ENCODE measurements around the gene FBXW8.

The FBXW8 gene

DNA sequence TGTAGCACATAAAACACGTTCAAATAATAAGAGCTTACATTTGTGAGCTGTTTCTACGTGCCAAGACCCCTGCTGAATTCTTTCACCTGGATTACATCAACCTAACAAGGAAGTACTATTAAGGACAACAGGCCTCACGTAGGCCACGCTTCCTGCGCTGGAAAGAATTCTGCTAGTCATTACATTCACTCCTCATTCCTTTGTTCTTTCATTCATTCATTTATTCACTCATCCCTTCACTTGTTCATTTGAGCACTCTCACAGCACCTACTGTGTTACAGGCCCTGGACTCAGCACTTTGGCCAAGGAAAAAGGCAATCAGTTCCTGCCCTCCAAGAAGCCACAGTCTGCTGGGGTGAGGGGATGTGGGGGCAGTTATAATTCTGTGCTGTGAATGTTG lies 160.3 kb downstream of the FBXW8 start:
- Histone ChIP-seq H3K9me3 (ENCODE audit: insufficient read depth, low read depth, low read length) (no peaks in the 10 kb centered on the region), H3K9ac (ENCODE audit: low read length) (no peak overlapping the region), H3K79me1 (ENCODE audit: low read length) (no peaks in the 10 kb centered on the region), H2BK5ac (ENCODE audit: low read depth, low read length, poor library complexity) (no peak overlapping the region), H3K14ac (ENCODE audit: low read length) (no peak overlapping the region), H4K91ac (ENCODE audit: low read depth, low read length) (no peak overlapping the region), H3K4me3 (ENCODE audit: low read depth, low read length) (no peak overlapping the region), H3K27ac (ENCODE audit: low read depth, low read length) (no peak overlapping the region), H3K36me3 (ENCODE audit: control insufficient read depth in 1 of 2, insufficient read depth in 2 of 2, low read length in 2 of 2) (no peaks in the 10 kb centered on the region), H3K27me3 (ENCODE audit: insufficient read depth, low read length) (no peaks in the 10 kb centered on the region), H3K79me2 (ENCODE audit: control insufficient read depth, insufficient read depth, low read length, poor library complexity) (no peaks in the 10 kb centered on the region), H3K4me2 (ENCODE audit: low read length) (no peak overlapping the region), H2AFZ (ENCODE audit: insufficient read depth, low read length, poor library complexity) (no peak overlapping the region), H2AK5ac (ENCODE audit: low read length) (no peak overlapping the region), H2BK12ac (ENCODE audit: low read length) (no peak overlapping the region), H2BK120ac (ENCODE audit: insufficient read depth, low read length, poor library complexity) (no peak overlapping the region), H4K12ac (ENCODE audit: low read depth, low read length) (no peak overlapping the region), H4K8ac (ENCODE audit: low read depth, low read length) (no peak overlapping the region), H3K23ac (ENCODE audit: low read length) (no peak overlapping the region), H3K4me1 (ENCODE audit: control insufficient read depth in 1 of 2, insufficient read depth in 2 of 2, low read length in 2 of 2) (no peaks in the 10 kb centered on the region), H3K18ac (ENCODE audit: low read length) (no peak overlapping the region), H3K4ac (ENCODE audit: low read depth, low read length) (no peak overlapping the region)
- no CpG with 5 or more reads among the region's 5 CpGs for WGBS (ENCODE audit: extremely low coverage, insufficient coverage, insufficient read length)
- DNase-seq = no peak

DNA sequence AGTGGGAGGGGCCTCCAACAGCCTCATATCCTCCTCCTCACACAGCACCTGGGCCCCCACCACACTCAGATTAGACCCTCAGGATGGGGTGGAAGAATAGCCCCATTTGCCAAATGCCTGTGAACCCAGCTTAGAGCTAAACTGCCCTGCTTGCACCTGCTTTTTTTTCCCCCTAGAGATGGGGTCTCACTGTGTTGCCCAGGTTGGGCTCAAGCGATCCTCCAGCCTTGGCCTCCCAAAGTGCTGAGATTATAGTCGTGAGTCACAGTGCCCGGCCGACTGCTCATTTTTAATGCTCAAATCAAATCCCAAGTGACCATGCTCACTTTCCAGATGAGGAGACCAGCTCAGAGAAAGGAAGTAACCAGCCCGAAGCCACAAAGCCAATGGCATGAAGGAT lies 161.4 kb downstream of the FBXW8 start:
- Histone ChIP-seq H3K4me3 (ENCODE audit: low read depth, low read length) (no peak overlapping the region), H4K12ac (ENCODE audit: low read depth, low read length) (no peak overlapping the region), H3K4ac (ENCODE audit: low read depth, low read length) (no peak overlapping the region), H3K36me3 (ENCODE audit: control insufficient read depth in 1 of 2, insufficient read depth in 2 of 2, low read length in 2 of 2) (no peaks in the 10 kb centered on the region), H3K18ac (ENCODE audit: low read length) (no peak overlapping the region), H3K4me2 (ENCODE audit: low read length) (no peak overlapping the region), H2AK5ac (ENCODE audit: low read length) (no peak overlapping the region), H3K4me1 (ENCODE audit: control insufficient read depth in 1 of 2, insufficient read depth in 2 of 2, low read length in 2 of 2) (peaks cover 4 to 6% of the 10 kb centered on the region in 2 experiments), H3K14ac (ENCODE audit: low read length) (no peak overlapping the region), H3K9me3 (ENCODE audit: insufficient read depth, low read depth, low read length) (no peaks in the 10 kb centered on the region), H4K8ac (ENCODE audit: low read depth, low read length) (no peak overlapping the region), H3K27ac (ENCODE audit: low read depth, low read length) (no peak overlapping the region), H3K79me1 (ENCODE audit: low read length) (no peaks in the 10 kb centered on the region), H3K9ac (ENCODE audit: low read length) (no peak overlapping the region), H4K91ac (ENCODE audit: low read depth, low read length) (no peak overlapping the region), H2BK5ac (ENCODE audit: low read depth, low read length, poor library complexity) (no peak overlapping the region), H3K23ac (ENCODE audit: low read length) (no peak overlapping the region), H2BK120ac (ENCODE audit: insufficient read depth, low read length, poor library complexity) (no peak overlapping the region), H3K79me2 (ENCODE audit: control insufficient read depth, insufficient read depth, low read length, poor library complexity) (no peaks in the 10 kb centered on the region), H2AFZ (ENCODE audit: insufficient read depth, low read length, poor library complexity) (no peak overlapping the region), H3K27me3 (ENCODE audit: insufficient read depth, low read length) (no peaks in the 10 kb centered on the region), H2BK12ac (ENCODE audit: low read length) (no peak overlapping the region)
- no peak for DNase-seq
- no CpG with 5 or more reads among the region's 5 CpGs for WGBS (ENCODE audit: extremely low coverage, insufficient coverage, insufficient read length)

DNA sequence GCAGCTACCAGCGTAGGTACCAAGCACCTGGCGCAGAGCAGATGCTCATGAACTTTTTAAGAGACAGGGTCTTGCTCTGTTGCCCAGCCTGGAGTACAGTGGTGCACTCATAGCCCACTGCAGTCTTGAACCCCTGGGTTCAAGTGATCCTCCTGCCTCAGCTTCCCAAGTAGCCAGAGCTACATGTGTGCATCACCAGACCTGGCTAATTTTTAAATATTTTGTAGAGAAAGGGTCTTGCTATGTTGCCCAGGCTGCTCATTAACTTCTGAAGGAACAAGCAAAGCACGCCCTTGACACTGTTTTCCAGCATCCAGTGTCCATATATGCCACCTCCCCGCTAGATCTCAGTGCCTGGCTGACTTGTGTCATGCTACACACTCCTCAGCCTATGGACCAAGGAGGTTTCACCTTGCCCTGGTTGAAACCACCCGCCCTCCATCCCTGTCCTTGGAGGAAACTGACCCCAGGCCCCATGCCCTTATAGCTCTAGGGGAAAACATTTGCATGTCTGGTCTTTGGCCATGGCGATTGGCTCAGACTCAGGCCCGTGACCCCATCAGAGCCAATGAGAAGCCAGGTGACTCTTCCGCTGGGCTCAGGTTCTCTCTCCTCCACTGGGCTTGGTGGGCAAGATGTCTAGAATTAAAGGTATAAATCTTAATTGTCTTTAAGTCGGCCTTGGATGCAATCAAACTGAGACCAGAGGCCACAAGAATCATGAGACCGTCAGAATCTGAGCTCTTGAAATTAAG lies 162.2 kb downstream of the FBXW8 start:
- no peak overlapping the region for H4K8ac ChIP-seq (ENCODE audit: low read depth, low read length)
- H2AK5ac ChIP-seq (ENCODE audit: low read length) = no peak overlapping the region
- no peaks in the 10 kb centered on the region for H3K27me3 ChIP-seq (ENCODE audit: insufficient read depth, low read length)
- H3K79me1 ChIP-seq (ENCODE audit: low read length) = no peaks in the 10 kb centered on the region
- no peak overlapping the region for H3K9ac ChIP-seq (ENCODE audit: low read length)
- H3K27ac ChIP-seq (ENCODE audit: low read depth, low read length) = no peak overlapping the region
- H3K4me2 ChIP-seq (ENCODE audit: low read length) = no peak overlapping the region
- H4K91ac ChIP-seq (ENCODE audit: low read depth, low read length) = no peak overlapping the region
- peaks cover 4 to 9% of the 10 kb centered on the region in 2 experiments for H3K4me1 ChIP-seq (ENCODE audit: control insufficient read depth in 1 of 2, insufficient read depth in 2 of 2, low read length in 2 of 2)
- DNase-seq = no peak
- H3K4ac ChIP-seq (ENCODE audit: low read depth, low read length) = no peak overlapping the region
- H2AFZ ChIP-seq (ENCODE audit: insufficient read depth, low read length, poor library complexity) = no peak overlapping the region
- H2BK120ac ChIP-seq (ENCODE audit: insufficient read depth, low read length, poor library complexity) = no peak overlapping the region
- H3K14ac ChIP-seq (ENCODE audit: low read length) = no peak overlapping the region
- H3K79me2 ChIP-seq (ENCODE audit: control insufficient read depth, insufficient read depth, low read length, poor library complexity) = no peaks in the 10 kb centered on the region
- no peak overlapping the region for H2BK5ac ChIP-seq (ENCODE audit: low read depth, low read length, poor library complexity)
- no peak overlapping the region for H2BK12ac ChIP-seq (ENCODE audit: low read length)
- H3K4me3 ChIP-seq (ENCODE audit: low read depth, low read length) = peak overlapping the region; percentile 34
- WGBS (ENCODE audit: extremely low coverage, insufficient coverage, insufficient read length) = no CpG with 5 or more reads among the region's 10 CpGs
- no peak overlapping the region for H3K23ac ChIP-seq (ENCODE audit: low read length)
- H3K9me3 ChIP-seq (ENCODE audit: insufficient read depth, low read depth, low read length) = no peaks in the 10 kb centered on the region
- no peak overlapping the region for H3K18ac ChIP-seq (ENCODE audit: low read length)
- H4K12ac ChIP-seq (ENCODE audit: low read depth, low read length) = no peak overlapping the region
- no peaks in the 10 kb centered on the region for H3K36me3 ChIP-seq (ENCODE audit: control insufficient read depth in 1 of 2, insufficient read depth in 2 of 2, low read length in 2 of 2)

DNA sequence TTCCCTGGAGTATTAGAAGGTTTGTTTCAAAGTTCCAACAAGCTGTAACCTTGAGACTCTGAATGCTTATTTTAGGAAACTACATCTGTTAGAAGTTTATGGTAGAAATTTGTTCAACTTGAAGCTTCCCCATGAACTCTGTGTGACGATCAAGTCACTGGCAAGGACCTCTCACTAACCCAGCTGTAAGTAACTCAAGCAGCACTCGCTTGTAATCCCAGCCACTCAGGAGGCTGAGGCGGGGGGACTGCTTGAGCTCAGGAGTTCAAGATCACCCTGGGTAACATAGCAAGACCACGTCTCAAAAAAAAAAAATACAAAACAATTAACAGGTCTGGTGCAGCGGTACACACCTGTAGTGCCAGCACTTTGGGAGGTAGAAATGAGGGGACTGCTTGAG lies 162.9 kb downstream of the FBXW8 start:
- Histone ChIP-seq H4K8ac (ENCODE audit: low read depth, low read length) (no peak overlapping the region), H3K36me3 (ENCODE audit: control insufficient read depth in 1 of 2, insufficient read depth in 2 of 2, low read length in 2 of 2) (no peaks in the 10 kb centered on the region), H3K79me1 (ENCODE audit: low read length) (no peaks in the 10 kb centered on the region), H3K27ac (ENCODE audit: low read depth, low read length) (no peak overlapping the region), H3K4me1 (ENCODE audit: control insufficient read depth in 1 of 2, insufficient read depth in 2 of 2, low read length in 2 of 2) (peaks cover 4 to 9% of the 10 kb centered on the region in 2 experiments), H4K12ac (ENCODE audit: low read depth, low read length) (no peak overlapping the region), H2BK5ac (ENCODE audit: low read depth, low read length, poor library complexity) (no peak overlapping the region), H2BK12ac (ENCODE audit: low read length) (no peak overlapping the region), H3K4me3 (ENCODE audit: low read depth, low read length) (no peak overlapping the region), H2BK120ac (ENCODE audit: insufficient read depth, low read length, poor library complexity) (no peak overlapping the region), H3K9ac (ENCODE audit: low read length) (no peak overlapping the region), H3K4me2 (ENCODE audit: low read length) (no peak overlapping the region), H2AFZ (ENCODE audit: insufficient read depth, low read length, poor library complexity) (no peak overlapping the region), H3K27me3 (ENCODE audit: insufficient read depth, low read length) (no peaks in the 10 kb centered on the region), H3K14ac (ENCODE audit: low read length) (no peak overlapping the region), H2AK5ac (ENCODE audit: low read length) (no peak overlapping the region), H3K23ac (ENCODE audit: low read length) (no peak overlapping the region), H3K4ac (ENCODE audit: low read depth, low read length) (no peak overlapping the region), H3K79me2 (ENCODE audit: control insufficient read depth, insufficient read depth, low read length, poor library complexity) (no peaks in the 10 kb centered on the region), H3K18ac (ENCODE audit: low read length) (no peak overlapping the region), H4K91ac (ENCODE audit: low read depth, low read length) (no peak overlapping the region), H3K9me3 (ENCODE audit: insufficient read depth, low read depth, low read length) (no peaks in the 10 kb centered on the region)
- no CpG with 5 or more reads among the region's 5 CpGs for WGBS (ENCODE audit: extremely low coverage, insufficient coverage, insufficient read length)
- no peak for DNase-seq
